Motor neuron (in vitro differentiated cells): ENCODE measurements around the gene ARSD. TPM values are rescaled to one million over a fixed set of nuclear protein-coding genes. Genes with fewer than 3 reads are reported as not detected.
A peak's percentile ranks its signal among the peaks of the same experiment; 100 is the strongest.
"Not testable (repeated sequence)": the region's sequence is repeated elsewhere in the genome, so short reads cannot be mapped to it uniquely, and the experiment has no call there.

Experiments
- ATAC-seq, 8 experiments: fragments of 200-7000 bp; cut with Tn5 transposase; replicated peaks in 6 of 8; 2 replicates each; pipeline ENCODE4 v1.8.0; 2021; ENCODE audit warnings: mild to moderate bottlenecking in 8 of 8, moderate library complexity in 8 of 8
- H3K27ac ChIP-seq, 2 donors: fragments of 250-450 bp; sonication (Bioruptor Pico); 2 replicates each; pipeline ENCODE4 v1.9.0; 2021; ENCODE audit warnings: antibody characterized with exemption in 2 of 2, mild to moderate bottlenecking in 2 of 2, moderate library complexity in 1 of 2
- H3K4me1 ChIP-seq, 2 donors: fragments of 250-450 bp; sonication (Bioruptor Pico); replicated peaks in 1 of 2; 2 replicates each; pipeline ENCODE4 v1.6.1; 2021; ENCODE audit warnings: antibody characterized with exemption in 2 of 2, mild to moderate bottlenecking in 2 of 2, moderate library complexity in 1 of 2
- H3K4me3 ChIP-seq, 5 donors: fragments of 250-450 bp; sonication (Bioruptor Pico); 2 replicates each; pipeline ENCODE4 v1.9.0; 2021; ENCODE audit warnings: antibody characterized with exemption in 5 of 5, mild to moderate bottlenecking in 5 of 5, moderate library complexity in 4 of 5
- WGBS, 10 experiments: fragments of 450-650 bp; shearing (Covaris generic); methylation state at CpG; one replicate each; pipeline ENCODE4 v1.0.0; 2022; 5-methylcytosine and 5-hydroxymethylcytosine counted together
- in situ Hi-C, 9 experiments: fragments of 400-800 bp; cut with MboI; loops; one replicate each; pipeline ENCODE4 v1.15.0; 2021; ENCODE audit warnings: low sequenced_read_pairs in 9 of 9, low pct_unique_long_range_greater_than_20kb in 2 of 9; ENCODE audit not compliant: unreplicated experiment in 9 of 9
- total RNA-seq, 8 experiments: library from RNA; unstranded; fragments of 300-600 nt; gene quantifications; 2 replicates each; pipeline versions ENCODE4 v1.2.3 to v1.2.4, GENCODE V29; 2022

Gene ARSD, protein sequence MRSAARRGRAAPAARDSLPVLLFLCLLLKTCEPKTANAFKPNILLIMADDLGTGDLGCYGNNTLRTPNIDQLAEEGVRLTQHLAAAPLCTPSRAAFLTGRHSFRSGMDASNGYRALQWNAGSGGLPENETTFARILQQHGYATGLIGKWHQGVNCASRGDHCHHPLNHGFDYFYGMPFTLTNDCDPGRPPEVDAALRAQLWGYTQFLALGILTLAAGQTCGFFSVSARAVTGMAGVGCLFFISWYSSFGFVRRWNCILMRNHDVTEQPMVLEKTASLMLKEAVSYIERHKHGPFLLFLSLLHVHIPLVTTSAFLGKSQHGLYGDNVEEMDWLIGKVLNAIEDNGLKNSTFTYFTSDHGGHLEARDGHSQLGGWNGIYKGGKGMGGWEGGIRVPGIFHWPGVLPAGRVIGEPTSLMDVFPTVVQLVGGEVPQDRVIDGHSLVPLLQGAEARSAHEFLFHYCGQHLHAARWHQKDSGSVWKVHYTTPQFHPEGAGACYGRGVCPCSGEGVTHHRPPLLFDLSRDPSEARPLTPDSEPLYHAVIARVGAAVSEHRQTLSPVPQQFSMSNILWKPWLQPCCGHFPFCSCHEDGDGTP
- 10 to 100 TPM in 1 of 8 experiments, 1 to 10 TPM in 7; 2.5 to 23.7 (median 5.8) TPM for total RNA-seq

DNA sequence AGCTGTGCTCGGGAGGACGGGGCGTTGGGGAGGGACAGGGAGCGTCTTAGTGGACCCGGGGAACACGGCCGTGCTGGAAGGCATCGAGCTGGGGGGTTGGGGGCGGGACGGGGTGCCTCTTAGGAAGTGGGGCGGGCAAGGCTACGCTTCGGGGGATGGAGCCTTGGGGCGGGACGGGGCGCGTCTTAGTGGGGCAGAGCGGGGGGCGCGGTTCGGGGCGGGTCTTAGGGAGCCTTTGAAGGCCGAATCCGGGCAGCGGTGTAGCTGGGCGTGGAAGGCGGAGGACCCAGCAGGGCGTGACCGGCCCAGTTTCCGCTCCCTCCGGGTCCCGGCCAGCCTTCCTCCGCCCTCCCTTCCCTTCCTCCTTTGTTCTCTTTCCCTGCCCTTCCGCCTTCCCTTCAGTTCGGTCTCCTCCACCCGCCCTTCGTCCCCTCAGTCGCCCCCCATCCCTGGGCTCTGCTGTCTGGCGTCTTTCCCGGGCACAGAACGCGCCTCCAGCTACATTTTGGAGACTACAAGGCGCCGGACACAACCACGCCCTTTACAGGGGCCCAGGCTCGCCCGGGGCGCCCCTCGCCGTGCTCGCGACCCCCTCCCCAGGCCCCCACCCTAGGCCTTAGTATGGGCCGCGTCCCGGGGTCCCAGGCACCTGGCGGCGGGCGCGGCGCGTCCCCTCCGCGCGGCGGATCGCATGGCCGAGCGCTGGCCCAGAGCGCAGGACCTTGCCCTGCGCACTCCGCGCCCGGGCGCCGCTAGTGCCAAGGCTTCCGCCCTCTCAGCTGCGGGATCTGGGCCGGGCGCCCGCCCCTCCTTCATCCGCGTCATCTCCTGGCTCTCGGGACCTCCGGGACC, at the start of gene ARSD:
Gene ARSD (minus strand): TSS at position 757 of the 852 bp plus-strand sequence. CDS start 64 bp downstream, at position 693.
- no CpG with 5 or more reads among the region's 84 CpGs for WGBS, 10 experiments
- peak within 1 kb of the TSS in 1 of 2 donors; percentile 71 for H3K27ac ChIP-seq
- ATAC-seq: peak; percentile 84 to 93 (median 88)
- no peaks in the 10 kb centered on the region for H3K4me1 ChIP-seq
- H3K4me3 ChIP-seq: peak within 1 kb of the TSS; percentile 37 to 46 (median 39)
- in situ Hi-C loops: no loop called here

DNA sequence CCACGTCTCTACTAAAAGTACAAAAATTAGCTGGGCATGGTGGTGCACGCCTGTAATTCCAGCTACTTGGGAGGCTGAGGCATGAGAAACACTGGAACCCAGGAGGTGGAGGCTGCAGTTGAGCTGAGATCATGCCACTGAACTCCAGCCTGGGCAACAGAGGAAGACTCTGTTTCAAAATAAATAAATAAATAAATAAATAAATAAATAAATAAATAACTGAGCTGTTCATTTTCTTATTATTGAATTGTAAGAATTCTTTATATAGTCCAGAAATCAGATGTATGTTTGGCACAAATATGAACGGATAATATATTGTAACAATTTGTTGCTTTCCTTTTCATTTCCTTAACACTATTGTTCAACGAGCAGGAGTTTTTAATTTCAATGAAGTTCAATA, 49.5 kb upstream of the ARSD start:
- 0 to 100% (median 60%) methylated on average over 1 to 4 of the region's 4 CpGs; no CpG with 5 or more reads in 3 of the 10 experiments for WGBS, 10 experiments
- H3K27ac ChIP-seq, H3K4me3 ChIP-seq, ATAC-seq, H3K4me1 ChIP-seq, in situ Hi-C loops: not testable (repeated sequence)

DNA sequence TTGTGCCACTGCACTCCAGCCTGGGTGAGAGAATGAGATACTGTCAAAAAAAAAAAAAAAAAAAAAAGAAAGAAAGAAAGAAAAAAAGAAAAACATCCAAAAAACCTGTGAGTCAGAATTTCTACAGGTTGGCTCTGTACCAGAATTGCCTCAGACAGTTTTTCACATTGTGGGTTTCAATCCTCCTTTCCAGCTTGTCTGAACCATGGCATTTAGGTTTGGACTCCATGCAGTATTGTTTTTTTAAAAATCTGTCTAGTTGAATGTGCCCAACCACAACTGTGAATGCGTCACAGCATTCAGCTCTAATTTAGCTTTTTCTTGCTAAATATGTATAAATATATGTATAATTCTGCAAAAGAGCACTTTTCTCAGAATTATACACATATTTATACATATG, 45.8 kb upstream of the ARSD start:
- Histone ChIP-seq H3K27ac (no peak overlapping the region), H3K4me1 (no peaks in the 10 kb centered on the region), H3K4me3 (no peak overlapping the region)
- ATAC-seq: no peak
- in situ Hi-C loops: no loop called here
- 50 to 100% (median 100%) methylated on average over 1 of the region's 1 CpG; no CpG with 5 or more reads in 7 of the 10 experiments for WGBS, 10 experiments

DNA sequence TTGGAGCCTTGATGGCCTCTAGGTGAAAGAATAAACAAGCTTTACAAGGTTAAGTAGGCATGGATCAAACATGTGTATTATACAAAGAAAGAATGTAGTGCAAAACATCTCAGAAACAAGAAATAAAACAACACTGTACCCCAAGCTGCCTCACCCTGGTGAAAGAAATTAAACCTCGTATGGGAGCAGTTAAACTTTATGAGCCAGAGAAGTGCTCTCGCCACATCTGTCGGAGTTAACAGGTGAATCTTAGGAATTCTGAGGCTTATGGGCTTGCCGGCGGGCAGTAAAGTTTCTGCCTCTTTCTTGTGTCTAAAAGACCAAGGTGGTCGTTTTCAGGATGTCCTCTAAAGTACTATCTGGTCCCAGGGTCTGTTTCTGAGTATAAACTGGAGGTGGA, 43.3 kb upstream of the ARSD start:
- no peak for ATAC-seq
- Histone ChIP-seq H3K4me3 (no peak overlapping the region), H3K4me1 (peaks cover 0 to 3% of the 10 kb centered on the region in 2 donors), H3K27ac (no peak overlapping the region)
- WGBS, 10 experiments: 0 to 93% (median 85%) methylated on average over 1 to 6 of the region's 6 CpGs; no CpG with 5 or more reads in 6 of the 10 experiments
- in situ Hi-C loops: no loop called here

DNA sequence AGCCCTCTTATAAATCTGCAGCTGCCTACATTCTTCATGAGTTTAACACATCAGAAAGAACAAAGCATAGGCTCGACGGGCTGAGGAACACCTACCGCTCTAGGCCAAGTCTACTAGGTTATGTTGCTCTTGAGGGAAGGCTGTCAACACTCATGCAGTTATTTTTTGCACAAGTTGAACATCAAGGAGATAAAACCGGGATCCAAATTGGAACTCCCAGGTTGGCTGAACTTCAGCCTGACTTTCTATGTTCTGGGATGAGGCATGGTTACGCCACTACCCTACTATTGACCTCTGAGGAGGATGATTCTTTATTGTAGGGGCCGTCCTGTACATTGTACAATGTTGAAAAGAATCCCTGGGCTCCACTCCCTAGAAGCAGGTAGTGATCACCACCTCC, 39.9 kb upstream of the ARSD start:
- H3K27ac ChIP-seq: no peak overlapping the region
- H3K4me1 ChIP-seq: peaks cover 0 to 3% of the 10 kb centered on the region in 2 donors
- ATAC-seq: no peak
- 70 to 89% methylated on average over 3 to 6 of the region's 6 CpGs; no CpG with 5 or more reads in 8 of the 10 experiments for WGBS, 10 experiments
- H3K4me3 ChIP-seq: no peak overlapping the region
- in situ Hi-C loops: no loop called here

DNA sequence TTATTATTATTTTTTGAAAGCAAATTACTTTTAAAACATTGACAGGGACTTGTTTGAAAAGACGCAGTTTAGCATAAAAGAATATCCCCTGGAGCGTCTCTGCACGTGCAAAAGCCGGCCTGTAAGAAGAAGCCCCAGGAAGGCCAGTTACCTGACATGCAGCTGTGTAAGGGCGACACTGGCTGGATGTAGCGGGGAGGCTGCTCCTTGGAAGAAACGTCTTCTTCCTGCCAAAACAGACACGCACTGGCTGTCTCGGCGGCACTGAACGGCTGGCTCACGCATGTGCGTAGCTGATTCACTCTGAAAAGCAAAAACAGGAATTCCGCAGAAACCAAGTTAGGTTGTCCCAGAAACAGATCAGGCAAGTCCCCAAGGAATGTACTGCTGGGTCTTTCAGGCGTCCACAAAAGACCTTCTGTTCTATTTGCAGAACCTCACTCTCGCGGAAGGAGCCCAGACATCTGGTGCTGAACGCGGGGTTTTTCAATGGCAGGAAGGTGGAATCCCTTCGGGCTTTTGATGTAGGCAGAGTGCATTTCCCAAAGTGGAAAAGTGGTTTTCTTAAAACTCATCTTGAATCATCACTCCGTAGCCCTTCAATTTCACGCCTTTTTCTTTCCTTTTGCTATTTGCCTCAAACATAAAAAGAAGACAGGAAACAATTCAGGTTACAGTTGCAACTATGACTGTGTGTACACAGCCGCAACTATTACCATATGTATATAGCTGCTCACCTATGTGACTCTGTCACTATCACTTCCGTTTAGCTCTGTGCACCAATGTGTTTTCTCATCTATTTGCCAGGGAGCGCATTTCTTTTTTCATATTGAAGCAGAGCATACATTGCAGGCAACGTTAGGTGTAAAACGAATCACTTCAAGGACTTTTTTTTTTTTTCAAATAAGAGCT, 39.1 kb upstream of the ARSD start:
- in situ Hi-C loops: no loop called here
- peak; percentile 44 to 82 (median 61) for ATAC-seq
- WGBS, 10 experiments: 0 to 95% (median 54%) methylated on average over 4 to 25 of the region's 27 CpGs; no CpG with 5 or more reads in 5 of the 10 experiments
- peak overlapping the region in 1 of 5 donors; percentile 11 for H3K4me3 ChIP-seq
- no peak overlapping the region for H3K27ac ChIP-seq
- H3K4me1 ChIP-seq: peaks cover 0 to 3% of the 10 kb centered on the region in 2 donors

DNA sequence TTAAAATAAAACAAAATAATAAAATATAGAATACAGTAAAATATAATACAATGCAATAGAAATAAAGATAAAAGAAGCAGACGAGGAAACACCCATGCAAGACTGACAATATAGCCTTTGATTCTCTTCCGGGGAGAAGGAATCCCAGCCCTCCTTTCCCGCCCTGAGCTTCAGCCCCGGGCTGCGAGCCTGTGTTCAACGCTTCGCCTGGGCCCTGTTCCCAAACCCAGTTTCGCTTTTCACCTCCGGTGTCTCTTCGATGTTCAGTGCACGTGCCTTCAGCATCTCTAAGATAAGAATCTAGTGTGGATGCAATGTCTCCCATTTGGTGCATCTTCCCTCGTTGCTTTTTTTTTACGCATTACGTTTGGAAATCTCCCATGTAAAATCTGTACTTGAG, 38.4 kb upstream of the ARSD start:
- WGBS, 10 experiments: 0 to 100% (median 83%) methylated on average over 1 to 12 of the region's 14 CpGs; no CpG with 5 or more reads in 5 of the 10 experiments
- Histone ChIP-seq H3K4me3 (no peak overlapping the region), H3K4me1 (peaks cover 3 to 5% of the 10 kb centered on the region in 2 donors), H3K27ac (no peak overlapping the region)
- no peak for ATAC-seq
- in situ Hi-C loops: no loop called here

DNA sequence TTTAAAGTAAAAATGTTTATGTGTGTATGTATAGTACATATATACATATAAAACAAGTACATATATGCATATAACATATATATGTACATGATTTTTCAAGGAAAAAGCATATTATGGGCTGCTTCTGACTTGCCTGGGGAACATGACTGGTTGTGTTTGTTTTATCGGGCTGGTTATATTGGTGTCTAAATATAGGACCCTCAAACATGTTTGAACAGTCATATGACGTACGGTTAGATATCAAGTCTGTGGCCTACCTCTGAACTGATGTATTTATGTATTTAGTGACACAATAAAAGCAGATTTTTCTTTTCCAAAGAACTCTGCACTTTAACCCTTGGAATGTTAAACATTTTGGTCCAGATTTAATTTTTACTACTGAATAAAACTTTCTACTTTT, 37.9 kb upstream of the ARSD start:
- peaks cover 8 to 11% of the 10 kb centered on the region in 2 donors for H3K4me1 ChIP-seq
- ATAC-seq: no peak
- WGBS, 10 experiments: 80 to 100% (median 93%) methylated on average over 2 to 3 of the region's 3 CpGs; no CpG with 5 or more reads in 6 of the 10 experiments
- in situ Hi-C loops: no loop called here
- H3K4me3 ChIP-seq: no peak overlapping the region
- no peak overlapping the region for H3K27ac ChIP-seq

DNA sequence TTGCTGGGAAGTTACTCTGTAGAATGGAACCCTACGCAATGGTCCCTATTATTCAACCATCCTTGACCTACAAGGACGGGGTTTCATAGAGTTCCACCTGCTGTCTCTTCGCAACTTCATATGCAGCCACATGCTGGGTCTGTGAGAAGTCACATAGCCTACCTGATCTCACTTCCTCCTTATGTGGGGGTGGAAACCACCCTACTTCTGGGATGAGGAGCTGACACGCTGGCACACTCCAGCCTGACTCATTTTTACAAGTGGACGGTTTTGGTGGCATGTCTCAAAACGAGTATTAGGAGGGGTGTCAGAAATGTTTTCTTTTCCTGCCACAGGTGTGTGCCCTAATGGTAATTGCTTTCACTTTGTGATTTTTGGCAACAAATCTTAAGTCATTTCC, 36.8 kb upstream of the ARSD start:
- 67 to 91% methylated on average over 1 to 4 of the region's 6 CpGs; no CpG with 5 or more reads in 8 of the 10 experiments for WGBS, 10 experiments
- Histone ChIP-seq H3K4me1 (peaks cover 9 to 12% of the 10 kb centered on the region in 2 donors), H3K27ac (no peak overlapping the region), H3K4me3 (no peak overlapping the region)
- ATAC-seq: no peak
- in situ Hi-C loops: no loop called here

DNA sequence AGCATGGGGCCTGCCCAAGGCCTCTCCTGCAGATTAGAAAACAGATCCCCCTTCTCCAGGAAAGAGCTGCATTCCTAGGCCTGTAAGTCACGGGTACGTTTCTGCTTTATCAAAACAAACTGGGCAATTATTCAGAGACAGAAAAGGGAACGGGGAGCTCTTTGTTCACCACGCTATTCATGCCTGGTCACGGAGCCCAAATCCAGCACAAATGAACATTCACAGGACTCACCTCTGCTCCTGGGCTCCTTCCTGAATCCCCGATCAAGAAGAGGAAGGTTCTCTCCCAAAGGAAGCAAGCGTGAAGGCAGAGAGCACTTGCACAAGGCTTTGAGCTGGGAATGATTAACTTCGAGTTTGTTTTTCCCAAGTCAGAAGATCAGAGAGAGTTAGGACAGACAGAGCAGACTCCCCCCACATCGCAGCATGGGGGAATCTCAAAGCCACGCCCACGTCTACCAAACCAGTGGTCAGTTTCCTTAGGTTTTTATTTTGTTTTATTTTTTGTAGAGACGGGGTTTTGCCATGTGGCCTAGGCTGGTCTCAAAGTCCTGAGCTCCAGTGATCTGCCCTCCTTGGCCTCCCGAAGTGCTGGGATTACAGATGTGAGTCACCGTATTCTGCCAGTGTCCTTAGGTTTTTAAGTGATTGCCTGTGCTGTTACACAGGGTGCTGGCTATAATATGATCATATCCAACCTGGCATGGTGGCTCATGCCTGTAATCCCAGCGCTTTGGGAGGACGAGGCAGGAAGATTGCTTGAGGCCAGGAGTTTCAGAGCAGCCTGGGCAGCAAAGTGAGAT, 35.1 kb upstream of the ARSD start:
- H3K4me3 ChIP-seq, H3K27ac ChIP-seq, ATAC-seq, in situ Hi-C loops: not testable (repeated sequence)
- H3K4me1 ChIP-seq: peaks cover 9 to 12% of the 10 kb centered on the region in 2 donors
- WGBS, 10 experiments: 30 to 60% (median 46%) methylated on average over 2 to 4 of the region's 16 CpGs; no CpG with 5 or more reads in 6 of the 10 experiments

DNA sequence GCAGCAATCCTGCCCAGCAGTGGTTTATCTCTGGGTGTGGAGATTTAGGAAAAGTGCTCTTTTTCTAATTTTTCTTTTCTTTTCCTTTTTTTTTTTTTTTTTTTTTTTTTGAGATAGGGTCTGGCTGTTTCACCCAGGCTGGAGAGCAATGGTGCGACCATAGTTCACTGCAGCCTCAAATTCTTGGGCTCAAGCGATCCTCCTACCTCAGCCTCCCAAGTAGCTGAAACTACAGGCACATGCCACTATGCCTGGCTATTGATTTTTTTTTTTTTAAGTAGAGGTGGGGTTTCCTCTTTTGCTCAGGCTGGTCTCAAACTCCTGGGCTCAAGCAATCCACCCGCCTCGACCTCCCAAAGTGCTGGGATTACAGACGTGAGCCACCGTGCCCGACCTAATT, 34.3 kb upstream of the ARSD start:
- in situ Hi-C loops, ATAC-seq, H3K4me3 ChIP-seq, H3K27ac ChIP-seq: not testable (repeated sequence)
- 70 to 84% (median 83%) methylated on average over 1 to 6 of the region's 7 CpGs; no CpG with 5 or more reads in 7 of the 10 experiments for WGBS, 10 experiments
- H3K4me1 ChIP-seq: peaks cover 9 to 12% of the 10 kb centered on the region in 2 donors
